GM06990 (cell line): Measurements from ENCODE around the gene CR2.
"Not testable (repeated sequence)": the region's sequence is repeated elsewhere in the genome, so short reads cannot be mapped to it uniquely, and the experiment has no call there.

Experiments used
- DNase-seq: peaks from one replicate; pipeline ENCODE4 v3.0.0-alpha.2; 2011; ENCODE audit not compliant: insufficient read length; ENCODE audit errors: extremely low read depth
- H3K27me3 ChIP-seq: replicated peaks from 2 replicates; pipeline ENCODE4 v1.6.0; 2011; ENCODE audit warnings: low read length; ENCODE audit not compliant: control insufficient read depth, insufficient read depth
- H3K36me3 ChIP-seq: 2 replicates; pipeline ENCODE4 v1.5.1; 2011; ENCODE audit warnings: low read length; ENCODE audit not compliant: control insufficient read depth, insufficient read depth
- H3K4me3 ChIP-seq: replicated peaks from 2 replicates; pipeline ENCODE4 v1.5.1; 2011; ENCODE audit warnings: low read depth, mild to moderate bottlenecking, control low read depth, low read length
- TF ChIP-seq, protein P1 (sequence below): IDR thresholded peaks from 2 replicates; pipeline ENCODE4 v1.5.1; 2011; ENCODE audit warnings: low read length, control low read depth, mild to moderate bottlenecking, inconsistent platforms; ENCODE audit not compliant: insufficient read depth, poor library complexity, severe bottlenecking

Gene CR2

DNA sequence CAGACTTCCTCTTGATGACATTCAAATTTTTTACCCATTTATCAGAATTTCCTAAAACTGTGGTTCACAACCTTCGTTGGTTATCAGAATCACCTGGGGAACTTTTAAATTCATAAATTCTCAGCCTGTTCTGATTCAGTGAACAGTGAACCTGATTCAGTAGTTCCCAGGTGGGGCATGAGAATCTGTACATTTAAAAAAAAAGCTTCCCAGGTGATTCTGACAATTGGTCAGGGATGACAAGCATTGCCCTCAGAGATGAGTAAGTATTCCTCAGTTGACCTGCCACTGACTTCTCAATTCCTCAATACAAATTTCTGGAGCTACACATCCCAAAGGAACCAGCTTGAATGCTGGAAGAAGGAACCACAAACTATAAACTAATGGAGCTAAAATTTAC is 23.5 kb upstream of the CR2 start:
- Histone ChIP-seq H3K27me3 (no peaks in the 10 kb centered on the region), H3K4me3 (no peak overlapping the region), H3K36me3 (no peaks in the 10 kb centered on the region)
- peak; percentile 64 for DNase-seq
- TF ChIP-seq, protein P1, sequence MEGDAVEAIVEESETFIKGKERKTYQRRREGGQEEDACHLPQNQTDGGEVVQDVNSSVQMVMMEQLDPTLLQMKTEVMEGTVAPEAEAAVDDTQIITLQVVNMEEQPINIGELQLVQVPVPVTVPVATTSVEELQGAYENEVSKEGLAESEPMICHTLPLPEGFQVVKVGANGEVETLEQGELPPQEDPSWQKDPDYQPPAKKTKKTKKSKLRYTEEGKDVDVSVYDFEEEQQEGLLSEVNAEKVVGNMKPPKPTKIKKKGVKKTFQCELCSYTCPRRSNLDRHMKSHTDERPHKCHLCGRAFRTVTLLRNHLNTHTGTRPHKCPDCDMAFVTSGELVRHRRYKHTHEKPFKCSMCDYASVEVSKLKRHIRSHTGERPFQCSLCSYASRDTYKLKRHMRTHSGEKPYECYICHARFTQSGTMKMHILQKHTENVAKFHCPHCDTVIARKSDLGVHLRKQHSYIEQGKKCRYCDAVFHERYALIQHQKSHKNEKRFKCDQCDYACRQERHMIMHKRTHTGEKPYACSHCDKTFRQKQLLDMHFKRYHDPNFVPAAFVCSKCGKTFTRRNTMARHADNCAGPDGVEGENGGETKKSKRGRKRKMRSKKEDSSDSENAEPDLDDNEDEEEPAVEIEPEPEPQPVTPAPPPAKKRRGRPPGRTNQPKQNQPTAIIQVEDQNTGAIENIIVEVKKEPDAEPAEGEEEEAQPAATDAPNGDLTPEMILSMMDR = no peak

DNA sequence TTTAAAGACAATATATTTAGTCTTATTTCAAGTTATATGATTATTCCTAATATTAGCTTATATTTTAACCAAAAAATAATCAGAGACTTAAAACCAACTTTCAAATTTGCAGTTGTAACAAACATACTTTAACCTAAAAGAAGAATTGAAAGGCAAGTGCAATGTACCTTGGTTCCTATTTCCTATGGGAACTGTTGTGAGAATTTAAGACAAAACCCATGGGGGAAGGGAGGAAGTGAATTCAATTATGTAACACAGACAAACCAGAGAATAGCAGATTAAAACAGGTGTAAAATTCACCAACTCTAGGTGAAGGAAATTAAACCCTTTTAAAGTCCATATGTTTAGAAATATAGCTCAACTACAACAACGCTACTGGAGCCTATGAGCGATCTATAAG is 22.6 kb upstream of the CR2 start:
- H3K27me3 ChIP-seq = no peaks in the 10 kb centered on the region
- DNase-seq = no peak
- TF ChIP-seq, protein P1 = no peak
- H3K4me3 ChIP-seq = no peak overlapping the region
- H3K36me3 ChIP-seq = no peaks in the 10 kb centered on the region

DNA sequence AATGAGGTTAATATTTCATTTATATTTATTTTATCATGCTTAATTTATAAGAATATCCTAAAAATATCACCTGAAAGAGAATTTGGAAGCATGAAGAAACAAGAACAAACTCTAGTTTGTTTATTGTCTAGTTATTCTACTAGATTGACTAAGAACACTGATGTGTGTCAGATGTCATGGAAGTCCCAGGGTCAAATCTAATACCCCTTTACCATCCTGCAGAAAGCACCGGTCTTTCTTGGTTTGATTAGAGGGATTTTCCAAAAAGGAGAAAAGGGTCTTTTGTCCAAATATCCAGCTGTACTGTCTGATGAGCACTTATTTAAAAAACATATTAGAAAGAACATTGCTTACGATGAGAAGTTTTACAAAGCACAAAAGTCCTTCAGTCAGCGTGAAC is 20.7 kb upstream of the CR2 start:
- Histone ChIP-seq H3K4me3 (no peak overlapping the region), H3K27me3 (no peaks in the 10 kb centered on the region), H3K36me3 (no peaks in the 10 kb centered on the region)
- DNase-seq = no peak
- TF ChIP-seq, protein P1 = no peak

DNA sequence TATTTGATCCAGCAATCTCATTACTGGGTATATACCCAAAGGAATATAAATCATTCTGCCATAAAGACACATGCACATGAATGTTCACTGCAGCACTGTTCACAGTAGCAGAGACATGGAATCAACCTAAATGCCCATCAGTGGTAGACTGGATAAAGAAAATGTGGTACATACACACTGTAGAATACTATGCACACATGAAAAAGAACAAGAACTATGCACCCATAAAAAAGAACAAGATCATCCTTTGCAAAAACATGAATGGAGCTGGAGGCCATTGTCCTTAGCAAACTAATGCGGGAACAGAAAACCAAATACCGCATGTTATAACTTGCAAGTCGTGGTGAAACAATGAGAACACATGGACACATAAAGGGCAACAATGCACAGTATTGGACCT is 17.4 kb upstream of the CR2 start:
- H3K36me3 ChIP-seq, DNase-seq, H3K27me3 ChIP-seq, H3K4me3 ChIP-seq: not testable (repeated sequence)

DNA sequence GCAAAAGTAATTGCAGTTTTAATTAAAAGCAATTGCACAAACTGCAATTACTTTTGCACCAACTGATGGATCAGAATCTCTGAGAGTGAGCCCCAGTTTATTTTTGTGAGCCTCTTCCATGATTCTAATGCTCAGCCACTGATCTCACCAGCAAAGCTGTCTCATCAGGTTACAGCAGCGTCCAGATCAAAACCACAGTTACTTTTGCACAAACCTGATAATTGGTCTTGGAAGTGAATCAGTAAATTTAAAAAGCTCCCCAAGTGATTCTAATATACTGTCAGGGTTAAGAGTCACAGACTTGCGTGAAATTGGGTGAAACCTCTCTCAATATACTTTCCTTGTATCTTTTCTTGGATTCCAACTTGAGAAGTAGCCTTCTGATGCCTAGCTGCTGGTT is 13.5 kb upstream of the CR2 start:
- no peaks in the 10 kb centered on the region for H3K27me3 ChIP-seq
- no peak overlapping the region for H3K4me3 ChIP-seq
- no peaks in the 10 kb centered on the region for H3K36me3 ChIP-seq
- DNase-seq = no peak
- TF ChIP-seq, protein P1 = no peak

DNA sequence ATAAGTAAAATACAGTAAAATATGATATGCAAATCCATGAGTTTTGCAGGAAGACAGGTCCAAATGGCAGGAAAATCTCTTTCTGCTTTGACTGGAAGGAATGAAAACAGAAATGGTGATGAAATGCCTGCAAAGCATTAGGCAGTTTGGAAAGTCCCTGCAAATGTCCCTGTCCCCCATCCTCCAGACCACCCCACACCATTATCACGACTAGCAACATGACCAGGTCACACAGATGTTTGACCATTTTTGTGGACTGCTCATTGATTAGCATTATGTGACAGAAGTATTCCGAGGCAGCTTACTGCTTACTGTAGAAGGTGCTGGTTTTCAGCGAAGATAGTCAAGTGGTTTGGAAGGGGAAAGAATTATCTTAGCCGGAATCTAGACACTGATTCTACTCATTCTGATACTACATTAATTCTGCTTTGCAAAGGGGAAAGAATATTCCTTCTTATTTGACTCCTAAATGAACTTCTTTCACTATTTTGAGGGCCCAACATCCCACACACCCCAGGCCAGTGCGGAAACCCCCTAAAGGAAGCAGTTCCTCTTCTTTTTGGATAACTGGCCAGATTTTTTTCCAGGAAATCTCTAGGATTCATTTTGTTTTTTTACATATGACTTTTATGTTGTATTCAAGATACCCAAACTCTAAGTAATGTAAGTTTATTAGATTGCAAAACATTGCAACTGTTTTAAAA is 9.5 kb upstream of the CR2 start:
- no peaks in the 10 kb centered on the region for H3K27me3 ChIP-seq
- TF ChIP-seq, protein P1 = no peak
- peak overlapping the region; percentile 35 for H3K4me3 ChIP-seq
- peak; percentile 24 for DNase-seq
- H3K36me3 ChIP-seq = no peaks in the 10 kb centered on the region
